Mesothelial cell of epicardium (in vitro differentiated cells): Measurements from ENCODE around the gene CMYA5. TPM values are rescaled to one million over a fixed set of nuclear protein-coding genes. Genes with fewer than 3 reads are reported as not detected.

Experiments
- DNase-seq, 2 experiments: peaks; one replicate each; pipeline ENCODE4 v3.0.0; 2021; ENCODE audit warnings: low spot score in 2 of 2; ENCODE audit not compliant: unreplicated experiment in 2 of 2
- H3K27ac Mint-ChIP-seq: 2 replicates; pipeline ENCODE4 v1.8.0; 2021; ENCODE audit warnings: mixed read lengths
- H3K27me3 Mint-ChIP-seq: 2 replicates; pipeline ENCODE4 v1.8.0; 2021; ENCODE audit warnings: low read depth, mixed read lengths
- H3K36me3 Mint-ChIP-seq: 2 replicates; pipeline ENCODE4 v1.8.0; 2021; ENCODE audit warnings: mixed read lengths
- H3K4me1 Mint-ChIP-seq: 2 replicates; pipeline ENCODE4 v1.8.0; 2021; ENCODE audit warnings: mixed read lengths
- H3K4me3 Mint-ChIP-seq: 2 replicates; pipeline ENCODE4 v1.8.0; 2021; ENCODE audit warnings: mild to moderate bottlenecking, moderate library complexity, mixed read lengths
- H3K9me3 Mint-ChIP-seq: 2 replicates; pipeline ENCODE4 v1.8.0; 2021; ENCODE audit warnings: mixed read lengths
- total RNA-seq: library from RNA; stranded (reverse); gene quantifications from 3 replicates; pipeline ENCODE4 v1.2.1, GENCODE V29; 2021
- TF ChIP-seq, protein P1 (sequence below): fragments of 200-600 bp; sonication (generic); IDR thresholded peaks from one replicate; pipeline ENCODE4 v1.5.0; 2021; ENCODE audit warnings: antibody characterized with exemption; ENCODE audit not compliant: unreplicated experiment

CMYA5 gene
- total RNA-seq, 1 donor from 2014 or later = 6.5 TPM

- H3K4me1 Mint-ChIP-seq = no peaks in the 10 kb centered on the region
- peaks cover 18% of the 10 kb centered on the region for H3K9me3 Mint-ChIP-seq
- no peaks in the 10 kb centered on the region for H3K27me3 Mint-ChIP-seq
- DNase-seq = no peak
- H3K36me3 Mint-ChIP-seq = peaks cover 11% of the 10 kb centered on the region
- TF ChIP-seq, protein P1, sequence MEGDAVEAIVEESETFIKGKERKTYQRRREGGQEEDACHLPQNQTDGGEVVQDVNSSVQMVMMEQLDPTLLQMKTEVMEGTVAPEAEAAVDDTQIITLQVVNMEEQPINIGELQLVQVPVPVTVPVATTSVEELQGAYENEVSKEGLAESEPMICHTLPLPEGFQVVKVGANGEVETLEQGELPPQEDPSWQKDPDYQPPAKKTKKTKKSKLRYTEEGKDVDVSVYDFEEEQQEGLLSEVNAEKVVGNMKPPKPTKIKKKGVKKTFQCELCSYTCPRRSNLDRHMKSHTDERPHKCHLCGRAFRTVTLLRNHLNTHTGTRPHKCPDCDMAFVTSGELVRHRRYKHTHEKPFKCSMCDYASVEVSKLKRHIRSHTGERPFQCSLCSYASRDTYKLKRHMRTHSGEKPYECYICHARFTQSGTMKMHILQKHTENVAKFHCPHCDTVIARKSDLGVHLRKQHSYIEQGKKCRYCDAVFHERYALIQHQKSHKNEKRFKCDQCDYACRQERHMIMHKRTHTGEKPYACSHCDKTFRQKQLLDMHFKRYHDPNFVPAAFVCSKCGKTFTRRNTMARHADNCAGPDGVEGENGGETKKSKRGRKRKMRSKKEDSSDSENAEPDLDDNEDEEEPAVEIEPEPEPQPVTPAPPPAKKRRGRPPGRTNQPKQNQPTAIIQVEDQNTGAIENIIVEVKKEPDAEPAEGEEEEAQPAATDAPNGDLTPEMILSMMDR = no peak
- H3K27ac Mint-ChIP-seq = no peak overlapping the region
- no peak overlapping the region for H3K4me3 Mint-ChIP-seq
Measured at GRCh38 chr5:79716839-79717238, 27.2 kb downstream of the CMYA5 start.

- H3K36me3 Mint-ChIP-seq = peaks cover 11% of the 10 kb centered on the region
- H3K9me3 Mint-ChIP-seq = peaks cover 25% of the 10 kb centered on the region
- no peak overlapping the region for H3K4me3 Mint-ChIP-seq
- no peaks in the 10 kb centered on the region for H3K27me3 Mint-ChIP-seq
- no peak for DNase-seq
- no peak overlapping the region for H3K27ac Mint-ChIP-seq
- H3K4me1 Mint-ChIP-seq = no peaks in the 10 kb centered on the region
- TF ChIP-seq, protein P1 = no peak
Measured at GRCh38 chr5:79720096-79720495, 30.5 kb downstream of the CMYA5 start.

- TF ChIP-seq, protein P1 = no peak
- DNase-seq = no peak
- H3K27me3 Mint-ChIP-seq = peaks cover 40% of the 10 kb centered on the region
- H3K9me3 Mint-ChIP-seq = peaks cover 8% of the 10 kb centered on the region
- no peak overlapping the region for H3K4me3 Mint-ChIP-seq
- H3K36me3 Mint-ChIP-seq = peaks cover 11% of the 10 kb centered on the region
- no peak overlapping the region for H3K27ac Mint-ChIP-seq
- H3K4me1 Mint-ChIP-seq = no peaks in the 10 kb centered on the region
Measured at GRCh38 chr5:79727451-79728355, 38.1 kb downstream of the CMYA5 start.

DNA sequence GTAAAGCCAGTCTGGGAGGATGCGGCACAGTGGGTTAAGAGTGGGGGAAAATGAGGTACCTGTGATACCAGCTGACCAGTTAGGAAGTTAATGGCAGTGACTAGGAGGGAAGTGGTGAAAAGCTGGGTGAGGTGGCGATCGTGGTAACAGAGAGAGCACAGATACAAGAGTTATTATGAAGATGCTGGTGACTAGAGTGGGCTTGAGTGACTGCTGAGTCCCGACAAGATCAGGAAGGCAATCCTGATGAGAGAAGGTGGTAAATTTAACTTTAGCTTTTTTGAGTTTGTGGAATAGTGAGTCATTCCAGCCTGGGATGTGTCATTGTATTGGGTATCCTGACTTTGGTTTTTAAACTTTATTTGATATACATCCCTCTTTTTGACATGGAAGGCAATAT, 38.8 kb downstream of the CMYA5 start:
- peaks cover 11% of the 10 kb centered on the region for H3K36me3 Mint-ChIP-seq
- H3K27ac Mint-ChIP-seq = no peak overlapping the region
- TF ChIP-seq, protein P1 = no peak
- no peak for DNase-seq
- H3K9me3 Mint-ChIP-seq = peaks cover 8% of the 10 kb centered on the region
- peaks cover 45% of the 10 kb centered on the region for H3K27me3 Mint-ChIP-seq
- no peak overlapping the region for H3K4me3 Mint-ChIP-seq
- no peaks in the 10 kb centered on the region for H3K4me1 Mint-ChIP-seq

GRCh38 chr5:79729679-79730078, 40.0 kb downstream of the CMYA5 start:
- no peak for DNase-seq
- Mint-ChIP-seq H3K36me3 (peaks cover 11% of the 10 kb centered on the region), H3K9me3 (peaks cover 8% of the 10 kb centered on the region), H3K4me1 (peaks cover 5% of the 10 kb centered on the region), H3K27ac (no peak overlapping the region), H3K27me3 (peaks cover 56% of the 10 kb centered on the region), H3K4me3 (no peak overlapping the region)
- TF ChIP-seq, protein P1 = no peak
